Measurements from ENCODE around the gene POLE.

- TF ChIP-seq BCL6 (CRISPR knock-in tag; IDR thresholded peaks at IDR 0.05), result no peak
- TF ChIP-seq DIDO1 (tag; IDR thresholded peaks at IDR 0.05; ENCODE audit: low read depth), result no peak
- no peak for TF ChIP-seq YY1 (IDR thresholded peaks at IDR 0.05; ENCODE audit: borderline replicate concordance in 1 of 3, control insufficient read depth in 1 of 3, extremely low read depth in 1 of 3, insufficient read depth in 3 of 3, insufficient read length in 1 of 3, insufficient replicate concordance in 2 of 3, low read depth in 1 of 3, low read length in 2 of 3)
- no peak for TF ChIP-seq C11orf30 (IDR thresholded peaks at IDR 0.05; ENCODE audit: low read depth)
- no peak for TF ChIP-seq ZNF274 (IDR thresholded peaks at IDR 0.05; ENCODE audit: borderline replicate concordance, low read depth, low read length)
- TF ChIP-seq POLR2A (conservative IDR thresholded peaks at IDR 0.05), result no peak
Measured at GRCh38 chr12:132632521-132633228, 54.5 kb downstream of the POLE start.
